Body of pancreas (tissue), 4 donors: ENCODE data around the gene PITX3. TPM values are rescaled to one million over a fixed set of nuclear protein-coding genes. Genes with fewer than 3 reads are reported as not detected.
A peak's percentile ranks its signal among the peaks of the same experiment; 100 is the strongest.

Source experiments
- ATAC-seq: fragments of 150-250 bp; one replicate; pipeline ENCODE4 v1.9.1; 2016
- DNase-seq, 4 donors: peaks; one replicate each; pipeline ENCODE4 v3.0.0-alpha.2; 2019
- H3K27ac ChIP-seq, 4 donors: fragments of 200-600 bp; sonication (generic); 1 replicate in 3 of 4; 2 replicates in 1 of 4; pipeline versions ENCODE4 v1.5.1 to v1.6.1; 2016 to 2019; ENCODE audit warnings: mild to moderate bottlenecking in 1 of 4, mixed read lengths in 1 of 4, moderate library complexity in 1 of 4
- H3K27me3 ChIP-seq, 2 donors: fragments of 200-600 bp; sonication (generic); one replicate each; pipeline ENCODE4 v1.6.0; 2016; ENCODE audit warnings: mild to moderate bottlenecking in 1 of 2
- H3K36me3 ChIP-seq, 2 donors: fragments of 200-600 bp; sonication (generic); replicated peaks in 1 of 2; 2 replicates each; pipeline ENCODE4 v1.5.1; 2016; ENCODE audit warnings: low read depth in 2 of 2; ENCODE audit not compliant: insufficient read depth in 1 of 2
- H3K4me1 ChIP-seq: fragments of 200-600 bp; sonication (generic); one replicate; pipeline ENCODE4 v1.6.0; 2016
- H3K4me3 ChIP-seq, 2 donors: fragments of 200-600 bp; sonication (generic); 1 replicate in 1 of 2; 2 replicates in 1 of 2; pipeline ENCODE4 v1.5.1; 2016 to 2019
- H3K9me3 ChIP-seq, 3 donors: fragments of 200-600 bp; sonication (generic); 1 replicate in 2 of 3; 2 replicates in 1 of 3; pipeline ENCODE4 v1.5.1; 2016
- POLR2A ChIP-seq, 3 donors: fragments of 450-650 bp; IDR thresholded peaks; one replicate each; pipeline ENCODE4 v1.6.1; 2016; ENCODE audit warnings: antibody characterized with exemption in 3 of 3, mild to moderate bottlenecking in 2 of 3
- WGBS, 2 donors: methylation state at CpG; one replicate each; pipeline ENCODE4 v1.1.5; 2017; 5-methylcytosine and 5-hydroxymethylcytosine counted together
- intact Hi-C: fragments of 100-400 bp; cut with DNase I; formaldehyde crosslinking; loops from one replicate; pipeline ENCODE4 v1.15.1; 2023
- total RNA-seq, 2 donors: library from RNA; depleted of rRNA; stranded (reverse); fragments of >200 nt; gene quantifications; one replicate each; pipeline ENCODE4 v1.1.0, GENCODE V29; 2016
- TF ChIP-seq, protein P1 (sequence below), 7 experiments: fragments of 450-650 bp in 4 of 7; fragments of 200-600 bp in 3 of 7; sonication (generic) in 3 of 7; IDR thresholded peaks; one replicate each; pipeline ENCODE4 v1.5.1; 2016 to 2019; ENCODE audit warnings: antibody characterized with exemption in 7 of 7

The PITX3 gene
- total RNA-seq, 2 donors from 2014 or later: not detected

- Histone ChIP-seq H3K27ac (peak overlapping the region in 1 of 4 donors; percentile 60), H3K36me3 (no peaks in the 10 kb centered on the region), H3K9me3 (no peaks in the 10 kb centered on the region), H3K4me3 (no peak overlapping the region), H3K27me3 (peaks cover 0 to 9% of the 10 kb centered on the region in 2 donors), H3K4me1 (peaks cover 31% of the 10 kb centered on the region)
- TF ChIP-seq, protein P1, sequence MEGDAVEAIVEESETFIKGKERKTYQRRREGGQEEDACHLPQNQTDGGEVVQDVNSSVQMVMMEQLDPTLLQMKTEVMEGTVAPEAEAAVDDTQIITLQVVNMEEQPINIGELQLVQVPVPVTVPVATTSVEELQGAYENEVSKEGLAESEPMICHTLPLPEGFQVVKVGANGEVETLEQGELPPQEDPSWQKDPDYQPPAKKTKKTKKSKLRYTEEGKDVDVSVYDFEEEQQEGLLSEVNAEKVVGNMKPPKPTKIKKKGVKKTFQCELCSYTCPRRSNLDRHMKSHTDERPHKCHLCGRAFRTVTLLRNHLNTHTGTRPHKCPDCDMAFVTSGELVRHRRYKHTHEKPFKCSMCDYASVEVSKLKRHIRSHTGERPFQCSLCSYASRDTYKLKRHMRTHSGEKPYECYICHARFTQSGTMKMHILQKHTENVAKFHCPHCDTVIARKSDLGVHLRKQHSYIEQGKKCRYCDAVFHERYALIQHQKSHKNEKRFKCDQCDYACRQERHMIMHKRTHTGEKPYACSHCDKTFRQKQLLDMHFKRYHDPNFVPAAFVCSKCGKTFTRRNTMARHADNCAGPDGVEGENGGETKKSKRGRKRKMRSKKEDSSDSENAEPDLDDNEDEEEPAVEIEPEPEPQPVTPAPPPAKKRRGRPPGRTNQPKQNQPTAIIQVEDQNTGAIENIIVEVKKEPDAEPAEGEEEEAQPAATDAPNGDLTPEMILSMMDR (IDR thresholded peaks at IDR 0.05): no peak
- no peak for TF ChIP-seq POLR2A (IDR thresholded peaks at IDR 0.05)
- intact Hi-C loops: loop anchor here (5.0 to 10.0 kb wide), 2 partner anchors 126 to 258 kb away; no protein-coding TSS in a partner anchor
- ATAC-seq: no peak
- WGBS, 2 donors: 54 to 77% methylated on average over 5 to 8 of the region's 8 CpGs
- DNase-seq: no peak
Measured at GRCh38 chr10:102226542-102226870, 14.8 kb downstream of the PITX3 start.

- peaks cover 25% of the 10 kb centered on the region for H3K4me1 ChIP-seq
- intact Hi-C loops: loop anchor here (5.0 to 10.0 kb wide), 2 partner anchors 126 to 259 kb away; no protein-coding TSS in a partner anchor
- ATAC-seq (peak; percentile 94), DNase-seq (peak; percentile 92 to 96 (median 94))
- TF ChIP-seq POLR2A (IDR thresholded peaks at IDR 0.05): peak in 1 of 3 donors; percentile 29
- TF ChIP-seq, protein P1 (IDR thresholded peaks at IDR 0.05): peak in 3 of 7 experiments; percentile 17 to 29 (median 20)
- H3K4me3 ChIP-seq: no peak within 1 kb of the TSS
- H3K27me3 ChIP-seq: peaks cover 0 to 4% of the 10 kb centered on the region in 2 donors
- WGBS, 2 donors: 6 to 18% methylated on average over 16 to 47 of the region's 47 CpGs
- H3K27ac ChIP-seq: peak within 1 kb of the TSS in 3 of 4 donors; percentile 34 to 60 (median 47)
- H3K9me3 ChIP-seq: no peaks in the 10 kb centered on the region
- no peaks in the 10 kb centered on the region for H3K36me3 ChIP-seq
Measured at GRCh38 chr10:102225646-102226541, 15.4 kb downstream of the PITX3 start, which contains the start of gene ELOVL3. Gene ELOVL3, plus strand, starts transcription at chr10:102226299. Its CDS starts 250 bp downstream, at chr10:102226549.

DNA sequence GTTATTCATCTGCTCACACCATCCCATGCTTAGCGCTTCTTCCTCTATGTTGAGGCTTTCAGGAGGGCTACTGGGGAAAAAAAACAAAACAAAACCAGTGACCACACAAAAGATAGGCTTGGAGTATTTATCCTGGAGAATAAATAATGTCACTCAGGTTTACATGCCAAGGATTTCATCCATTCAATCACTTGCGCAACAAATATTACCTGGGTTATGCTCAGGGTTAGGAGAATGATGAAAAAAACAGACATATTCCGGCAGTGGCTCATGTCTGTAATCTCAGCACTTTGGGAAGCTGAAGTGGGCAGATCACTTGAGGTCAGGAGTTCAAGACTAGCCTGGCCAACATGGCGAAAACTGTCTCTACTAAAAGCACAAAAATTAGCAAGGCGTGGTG is 18.5 kb downstream of the PITX3 start:
- no peak for ATAC-seq
- Histone ChIP-seq H3K27ac (no peak overlapping the region), H3K4me1 (peaks cover 14% of the 10 kb centered on the region), H3K9me3 (no peaks in the 10 kb centered on the region), H3K27me3 (no peaks in the 10 kb centered on the region), H3K4me3 (no peak overlapping the region), H3K36me3 (no peaks in the 10 kb centered on the region)
- DNase-seq: no peak
- intact Hi-C loops: loop anchor here (10.0 kb wide), 1 partner anchor 262 kb away; no protein-coding TSS in a partner anchor
- WGBS, 2 donors: 68 to 81% methylated on average over 5 of the region's 5 CpGs
- TF ChIP-seq, protein P1 (IDR thresholded peaks at IDR 0.05): no peak
- no peak for TF ChIP-seq POLR2A (IDR thresholded peaks at IDR 0.05)

- ATAC-seq (no peak), DNase-seq (no peak)
- Histone ChIP-seq H3K4me1 (peaks cover 1% of the 10 kb centered on the region), H3K36me3 (no peaks in the 10 kb centered on the region), H3K9me3 (no peaks in the 10 kb centered on the region), H3K27ac (no peak overlapping the region), H3K4me3 (no peak overlapping the region), H3K27me3 (no peaks in the 10 kb centered on the region)
- intact Hi-C loops: loop anchor here (10.0 kb wide), 1 partner anchor 264 kb away; no protein-coding TSS in a partner anchor
- TF ChIP-seq POLR2A (IDR thresholded peaks at IDR 0.05): no peak
- TF ChIP-seq, protein P1 (IDR thresholded peaks at IDR 0.05): no peak
Measured at GRCh38 chr10:102220612-102221011, 20.7 kb downstream of the PITX3 start.
